ENCODE data around the gene NUAK2.

The NUAK2 gene

DNA sequence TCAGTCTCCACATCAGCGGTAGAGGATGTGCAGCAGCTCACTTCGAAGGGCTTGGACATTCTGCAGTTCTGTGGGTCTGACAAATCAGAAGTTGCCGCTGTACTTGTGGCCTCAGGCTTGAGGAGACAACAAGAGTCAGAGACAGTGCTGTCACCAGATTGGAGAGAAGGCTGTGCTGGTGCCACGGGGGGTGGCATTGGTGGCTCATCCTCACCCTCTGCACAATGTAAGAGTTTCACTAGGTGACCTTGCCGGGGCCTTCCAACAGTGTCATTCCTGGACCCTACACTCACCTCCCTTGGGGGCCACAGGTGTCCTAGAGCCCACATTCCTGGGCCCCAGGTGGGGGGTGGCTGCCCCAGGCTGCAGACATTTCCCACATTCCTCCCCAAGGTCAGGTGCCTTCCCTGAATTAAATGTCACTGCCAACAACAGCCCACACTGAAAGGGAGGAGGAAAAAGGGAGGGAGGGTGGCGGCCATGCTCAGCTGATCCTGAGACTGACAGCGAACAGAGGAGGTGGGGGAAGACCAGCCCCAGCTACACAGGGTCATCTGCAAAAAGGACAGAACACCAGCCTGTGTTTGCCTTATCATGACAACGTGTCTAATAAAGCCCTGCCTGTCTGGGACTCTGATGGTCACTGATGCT lies 47.4 kb downstream of the NUAK2 start:
- Histone ChIP-seq H3K4me1 (ENCODE audit: control insufficient read depth, insufficient read depth, low read length) (no peaks in the 10 kb centered on the region), H3K36me3 (ENCODE audit: control insufficient read depth in 2 of 2, insufficient read depth in 1 of 2, low read length in 2 of 2) (peaks cover 0 to 14% of the 10 kb centered on the region in 2 experiments; a peak in 1 of 3 replicates), H3K9me3 (ENCODE audit: control insufficient read depth, insufficient read depth, low read depth, low read length) (no peaks in the 10 kb centered on the region), H3K27ac (ENCODE audit: extremely low read depth, low read depth, low read length) (no peak overlapping the region), H3K4me3 (ENCODE audit: low read depth, low read length) (no peak overlapping the region)
- CTCF ChIA-PET, result interaction anchor here (0.6 to 11.8 kb wide), 37 partner anchors 9 to 651 kb away, joined by 3 to 669 read pairs (median 6); partner anchors contain the start of gene NUAK2
- POLR2A ChIA-PET, result interaction anchor here (0.9 to 2.7 kb wide), 11 partner anchors 11 to 51 kb away, joined by 3 to 30 read pairs (median 5); partner anchors contain the start of gene NUAK2
- TF ChIP-seq GLIS1 (tag by site-specific recombination; IDR thresholded peaks at IDR 0.05) (peak; percentile 75), EGR2 (tag by site-specific recombination; IDR thresholded peaks at IDR 0.05; ENCODE audit: low read depth) (peak; percentile 21; the same call in 1 of the 2 replicates), ZIC2 (tag by site-specific recombination; IDR thresholded peaks at IDR 0.05) (no peak), ZNF239 (tag by site-specific recombination; IDR thresholded peaks at IDR 0.05) (no peak)

DNA sequence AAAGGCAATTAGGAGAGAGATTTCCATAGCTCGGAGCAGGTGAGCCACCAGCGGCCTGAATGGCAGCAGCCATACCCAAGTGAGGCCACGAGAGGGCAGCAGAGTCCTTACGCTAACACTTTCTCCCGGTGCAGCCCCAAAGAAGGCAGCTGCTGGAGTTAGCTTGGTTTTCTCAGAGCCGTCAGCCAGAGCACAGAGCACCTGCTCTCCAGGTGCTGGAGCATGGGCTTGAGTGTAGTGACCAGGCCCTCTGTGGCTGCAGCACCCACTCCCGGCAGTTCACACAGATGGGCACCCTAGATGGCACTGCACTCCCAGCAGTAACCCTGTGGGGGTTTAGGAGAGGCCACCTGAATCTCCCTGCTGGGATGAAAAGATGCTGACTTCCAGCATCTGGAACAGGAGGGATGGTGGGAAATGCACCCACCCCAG lies 48.0 kb downstream of the NUAK2 start:
- H3K4me3 ChIP-seq (ENCODE audit: low read depth, low read length), result no peak overlapping the region
- peaks cover 0 to 16% of the 10 kb centered on the region in 2 experiments; a peak in 1 of 3 replicates for H3K36me3 ChIP-seq (ENCODE audit: control insufficient read depth in 2 of 2, insufficient read depth in 1 of 2, low read length in 2 of 2)
- ChIA-PET POLR2A (interaction anchor here (0.6 to 2.7 kb wide), 13 partner anchors 11 to 99 kb away, joined by 3 to 30 read pairs (median 5); partner anchors contain the start of gene NUAK2), CTCF (interaction anchor here (0.6 to 11.8 kb wide), 40 partner anchors 9 to 650 kb away, joined by 3 to 669 read pairs (median 6); partner anchors contain the start of gene NUAK2)
- H3K27ac ChIP-seq (ENCODE audit: extremely low read depth, low read depth, low read length), result no peak overlapping the region
- H3K9me3 ChIP-seq (ENCODE audit: control insufficient read depth, insufficient read depth, low read depth, low read length), result no peaks in the 10 kb centered on the region
- TF ChIP-seq ZNF2 (tag by site-specific recombination; IDR thresholded peaks at IDR 0.05), result peak; percentile 77
- no peak for TF ChIP-seq SCRT2 (tag by site-specific recombination; IDR thresholded peaks at IDR 0.05)
- no peak for TF ChIP-seq ZNF354C (tag by site-specific recombination; IDR thresholded peaks at IDR 0.05; ENCODE audit: borderline replicate concordance, low read depth)
- TF ChIP-seq ZNF10 (tag by site-specific recombination; IDR thresholded peaks at IDR 0.05), result no peak
- peak; percentile 98 for TF ChIP-seq ZNF654 (tag by site-specific recombination; IDR thresholded peaks at IDR 0.05; ENCODE audit: low read depth)
- TF ChIP-seq, protein P1, sequence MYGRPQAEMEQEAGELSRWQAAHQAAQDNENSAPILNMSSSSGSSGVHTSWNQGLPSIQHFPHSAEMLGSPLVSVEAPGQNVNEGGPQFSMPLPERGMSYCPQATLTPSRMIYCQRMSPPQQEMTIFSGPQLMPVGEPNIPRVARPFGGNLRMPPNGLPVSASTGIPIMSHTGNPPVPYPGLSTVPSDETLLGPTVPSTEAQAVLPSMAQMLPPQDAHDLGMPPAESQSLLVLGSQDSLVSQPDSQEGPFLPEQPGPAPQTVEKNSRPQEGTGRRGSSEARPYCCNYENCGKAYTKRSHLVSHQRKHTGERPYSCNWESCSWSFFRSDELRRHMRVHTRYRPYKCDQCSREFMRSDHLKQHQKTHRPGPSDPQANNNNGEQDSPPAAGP (tag by site-specific recombination; IDR thresholded peaks at IDR 0.05), result 0 out of 2 replicates have a peak, but pooled peaks have one; percentile 39
- no peak for TF ChIP-seq ZNF112 (tag by site-specific recombination; IDR thresholded peaks at IDR 0.05)
- TF ChIP-seq ZNF214 (tag by site-specific recombination; IDR thresholded peaks at IDR 0.05; ENCODE audit: borderline replicate concordance), result no peak
- TF ChIP-seq ZBTB17 (tag by site-specific recombination; IDR thresholded peaks at IDR 0.05), result peak; percentile 72; the same call in 1 of the 2 replicates
- TF ChIP-seq, protein P2, sequence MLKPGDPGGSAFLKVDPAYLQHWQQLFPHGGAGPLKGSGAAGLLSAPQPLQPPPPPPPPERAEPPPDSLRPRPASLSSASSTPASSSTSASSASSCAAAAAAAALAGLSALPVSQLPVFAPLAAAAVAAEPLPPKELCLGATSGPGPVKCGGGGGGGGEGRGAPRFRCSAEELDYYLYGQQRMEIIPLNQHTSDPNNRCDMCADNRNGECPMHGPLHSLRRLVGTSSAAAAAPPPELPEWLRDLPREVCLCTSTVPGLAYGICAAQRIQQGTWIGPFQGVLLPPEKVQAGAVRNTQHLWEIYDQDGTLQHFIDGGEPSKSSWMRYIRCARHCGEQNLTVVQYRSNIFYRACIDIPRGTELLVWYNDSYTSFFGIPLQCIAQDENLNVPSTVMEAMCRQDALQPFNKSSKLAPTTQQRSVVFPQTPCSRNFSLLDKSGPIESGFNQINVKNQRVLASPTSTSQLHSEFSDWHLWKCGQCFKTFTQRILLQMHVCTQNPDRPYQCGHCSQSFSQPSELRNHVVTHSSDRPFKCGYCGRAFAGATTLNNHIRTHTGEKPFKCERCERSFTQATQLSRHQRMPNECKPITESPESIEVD (tag by site-specific recombination; IDR thresholded peaks at IDR 0.05), result no peak
- no peak for TF ChIP-seq SETDB1 (IDR thresholded peaks at IDR 0.05; ENCODE audit: insufficient read length, low read length)
- TF ChIP-seq HOXD13 (CRISPR knock-in tag; IDR thresholded peaks at IDR 0.05; ENCODE audit: borderline replicate concordance), result no peak
- TF ChIP-seq OSR2 (tag by site-specific recombination; IDR thresholded peaks at IDR 0.05), result no peak
- TF ChIP-seq ZEB2 (tag by site-specific recombination; IDR thresholded peaks at IDR 0.05), result 0 out of 2 replicates have a peak, but pooled peaks have one; percentile 46
- TF ChIP-seq, protein P3, sequence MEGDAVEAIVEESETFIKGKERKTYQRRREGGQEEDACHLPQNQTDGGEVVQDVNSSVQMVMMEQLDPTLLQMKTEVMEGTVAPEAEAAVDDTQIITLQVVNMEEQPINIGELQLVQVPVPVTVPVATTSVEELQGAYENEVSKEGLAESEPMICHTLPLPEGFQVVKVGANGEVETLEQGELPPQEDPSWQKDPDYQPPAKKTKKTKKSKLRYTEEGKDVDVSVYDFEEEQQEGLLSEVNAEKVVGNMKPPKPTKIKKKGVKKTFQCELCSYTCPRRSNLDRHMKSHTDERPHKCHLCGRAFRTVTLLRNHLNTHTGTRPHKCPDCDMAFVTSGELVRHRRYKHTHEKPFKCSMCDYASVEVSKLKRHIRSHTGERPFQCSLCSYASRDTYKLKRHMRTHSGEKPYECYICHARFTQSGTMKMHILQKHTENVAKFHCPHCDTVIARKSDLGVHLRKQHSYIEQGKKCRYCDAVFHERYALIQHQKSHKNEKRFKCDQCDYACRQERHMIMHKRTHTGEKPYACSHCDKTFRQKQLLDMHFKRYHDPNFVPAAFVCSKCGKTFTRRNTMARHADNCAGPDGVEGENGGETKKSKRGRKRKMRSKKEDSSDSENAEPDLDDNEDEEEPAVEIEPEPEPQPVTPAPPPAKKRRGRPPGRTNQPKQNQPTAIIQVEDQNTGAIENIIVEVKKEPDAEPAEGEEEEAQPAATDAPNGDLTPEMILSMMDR (tag by site-specific recombination; IDR thresholded peaks at IDR 0.05), result peak; percentile 93
- 0 out of 2 replicates have a peak, but pooled peaks have one; percentile 25 for TF ChIP-seq PRDM1 (tag by site-specific recombination; IDR thresholded peaks at IDR 0.05)
- TF ChIP-seq ZNF585B (tag by site-specific recombination; IDR thresholded peaks at IDR 0.05), result no peak
- no peak for TF ChIP-seq ZNF510 (tag by site-specific recombination; IDR thresholded peaks at IDR 0.05; ENCODE audit: insufficient replicate concordance)
- TF ChIP-seq GLIS1 (tag by site-specific recombination; IDR thresholded peaks at IDR 0.05), result peak; percentile 41; the same call in 1 of the 2 replicates
- no peak for TF ChIP-seq ZNF610 (tag by site-specific recombination; IDR thresholded peaks at IDR 0.05; ENCODE audit: borderline replicate concordance)
- no peak for TF ChIP-seq SCRT1 (tag by site-specific recombination; IDR thresholded peaks at IDR 0.05; ENCODE audit: borderline replicate concordance)
- no peak for TF ChIP-seq ZNF16 (tag by site-specific recombination; IDR thresholded peaks at IDR 0.05; ENCODE audit: low read depth)
- no peak for TF ChIP-seq ZNF311 (tag by site-specific recombination; IDR thresholded peaks at IDR 0.05; ENCODE audit: borderline replicate concordance)
- no peak for TF ChIP-seq ZNF202 (tag by site-specific recombination; IDR thresholded peaks at IDR 0.05; ENCODE audit: borderline replicate concordance)
- no peaks in the 10 kb centered on the region for H3K4me1 ChIP-seq (ENCODE audit: control insufficient read depth, insufficient read depth, low read length)
